ENCODE data around the gene FOCAD. TPM values are rescaled to one million over a fixed set of nuclear protein-coding genes. Genes with fewer than 3 reads are reported as not detected.

Gene FOCAD
- total RNA-seq, 1 experiment from 2014 or later, result 40.7 TPM

- no peaks in the 10 kb centered on the region for H3K9me3 ChIP-seq (ENCODE audit: control insufficient read depth in 1 of 2, insufficient read depth in 1 of 2, low read depth in 1 of 2, low read length in 2 of 2)
- no peak for TF ChIP-seq CTCF (IDR thresholded peaks at IDR 0.05 in 2 of 3, conservative IDR thresholded peaks at IDR 0.05 in 1 of 3; ENCODE audit: borderline replicate concordance in 1 of 3, insufficient read depth in 1 of 3, low read depth in 2 of 3, low read length in 2 of 3)
- no peak for TF ChIP-seq YY1 (IDR thresholded peaks at IDR 0.05; ENCODE audit: extremely low read depth, insufficient replicate concordance, low read depth, low read length)
- TF ChIP-seq, protein P1, sequence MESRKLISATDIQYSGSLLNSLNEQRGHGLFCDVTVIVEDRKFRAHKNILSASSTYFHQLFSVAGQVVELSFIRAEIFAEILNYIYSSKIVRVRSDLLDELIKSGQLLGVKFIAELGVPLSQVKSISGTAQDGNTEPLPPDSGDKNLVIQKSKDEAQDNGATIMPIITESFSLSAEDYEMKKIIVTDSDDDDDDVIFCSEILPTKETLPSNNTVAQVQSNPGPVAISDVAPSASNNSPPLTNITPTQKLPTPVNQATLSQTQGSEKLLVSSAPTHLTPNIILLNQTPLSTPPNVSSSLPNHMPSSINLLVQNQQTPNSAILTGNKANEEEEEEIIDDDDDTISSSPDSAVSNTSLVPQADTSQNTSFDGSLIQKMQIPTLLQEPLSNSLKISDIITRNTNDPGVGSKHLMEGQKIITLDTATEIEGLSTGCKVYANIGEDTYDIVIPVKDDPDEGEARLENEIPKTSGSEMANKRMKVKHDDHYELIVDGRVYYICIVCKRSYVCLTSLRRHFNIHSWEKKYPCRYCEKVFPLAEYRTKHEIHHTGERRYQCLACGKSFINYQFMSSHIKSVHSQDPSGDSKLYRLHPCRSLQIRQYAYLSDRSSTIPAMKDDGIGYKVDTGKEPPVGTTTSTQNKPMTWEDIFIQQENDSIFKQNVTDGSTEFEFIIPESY (IDR thresholded peaks at IDR 0.05; ENCODE audit: extremely low read depth, insufficient replicate concordance, low read length), result no peak
- TF ChIP-seq CEBPB (IDR thresholded peaks at IDR 0.05; ENCODE audit: low read depth), result no peak
- no peak for TF ChIP-seq FOSL1 (IDR thresholded peaks at IDR 0.05; ENCODE audit: low read depth)
- TF ChIP-seq ZFX (IDR thresholded peaks at IDR 0.05), result no peak
- TF ChIP-seq ZNF274 (IDR thresholded peaks at IDR 0.05; ENCODE audit: low read depth, low read length), result no peak
- TF ChIP-seq REST (IDR thresholded peaks at IDR 0.05; ENCODE audit: low read depth), result no peak
- TF ChIP-seq POLR2A (IDR thresholded peaks at IDR 0.05; ENCODE audit: borderline replicate concordance, extremely low read depth, insufficient read depth, insufficient read length), result no peak
- no peak for TF ChIP-seq SIN3A (IDR thresholded peaks at IDR 0.05; ENCODE audit: low read depth)
- TF ChIP-seq MAX (IDR thresholded peaks at IDR 0.05), result no peak
- CTCF ChIA-PET, result no interaction called here
- BruUV-seq (replicated peaks), result no TSS peak
- no peaks in the 10 kb centered on the region for H3K79me2 ChIP-seq (ENCODE audit: insufficient read depth, low read length)
- H4K20me1 ChIP-seq (ENCODE audit: insufficient read depth), result no peaks in the 10 kb centered on the region
- H2AFZ ChIP-seq (ENCODE audit: low read depth, low read length, poor library complexity, severe bottlenecking), result no peak overlapping the region
- no peak overlapping the region for H3K27ac ChIP-seq (ENCODE audit: low read depth, low read length)
- no peaks in the 10 kb centered on the region for H3K9me2 ChIP-seq (ENCODE audit: insufficient read depth)
- no peaks in the 10 kb centered on the region for H3K36me3 ChIP-seq (ENCODE audit: control insufficient read depth in 1 of 2, insufficient read depth in 2 of 2, low read length in 2 of 2)
- RAD21 ChIA-PET (ENCODE audit: low non-redundant PET in 1 of 2, low total read pairs in 2 of 2, uncharacterized antibody in 2 of 2, unreplicated experiment in 2 of 2), result no interaction called here
- H3K9ac ChIP-seq (ENCODE audit: low read length), result no peak overlapping the region
- H3K4me2 ChIP-seq (ENCODE audit: low read length), result no peak overlapping the region
- POLR2A ChIA-PET, result no interaction called here
- DNase-seq (ENCODE audit: low read depth, low spot score), result no peak
- no peaks in the 10 kb centered on the region for H3K4me1 ChIP-seq (ENCODE audit: control insufficient read depth in 1 of 2, insufficient read depth in 2 of 2, low read length in 2 of 2)
- no peak for ATAC-seq
- no peaks in the 10 kb centered on the region for H3K27me3 ChIP-seq (ENCODE audit: insufficient read depth, low read length)
- intact Hi-C loops (cut with micrococcal nuclease), result no loop called here
- no peak overlapping the region for H3K4me3 ChIP-seq (replicated peaks in 1 of 2; ENCODE audit: low read depth in 1 of 2, low read length in 2 of 2)
Measured at GRCh38 chr9:20746967-20747366, 62.9 kb downstream of the FOCAD start.

All from HCT116 (cell line).